GM12878 (cell line): Measurements from ENCODE around the gene CREB5.

Source experiments
- ATF7 ChIP-seq: fragments of 450-650 bp; IDR thresholded peaks from 2 replicates; pipeline ENCODE4 v1.6.1; 2016; ENCODE audit warnings: low read depth, mild to moderate bottlenecking
- CREB1 ChIP-seq: IDR thresholded peaks from 2 replicates; pipeline ENCODE4 v1.6.1; 2012; ENCODE audit warnings: low read depth, mild to moderate bottlenecking, inconsistent platforms
- GABPA ChIP-seq: IDR thresholded peaks from 2 replicates; pipeline ENCODE4 v1.6.1; 2014; ENCODE audit warnings: antibody characterized with exemption, low read depth, mild to moderate bottlenecking, inconsistent platforms
- MTA3 ChIP-seq: IDR thresholded peaks from 2 replicates; pipeline ENCODE4 v1.6.1; 2012; ENCODE audit warnings: low read length, inconsistent platforms, borderline replicate concordance
- POLR2A ChIP-seq: IDR thresholded peaks from 2 replicates; pipeline ENCODE4 v1.6.1; 2011; ENCODE audit warnings: low read depth, mild to moderate bottlenecking, low read length
- POLR2AphosphoS5 ChIP-seq: IDR thresholded peaks from 2 replicates; pipeline ENCODE4 v1.6.1; 2011; ENCODE audit warnings: mild to moderate bottlenecking, low read length, inconsistent platforms
- SIN3A ChIP-seq: IDR thresholded peaks from 2 replicates; pipeline ENCODE4 v1.6.1; 2012; ENCODE audit warnings: low read depth, low read length, improper control_type of control experiment
- TF ChIP-seq, protein P1 (sequence below), 3 experiments: IDR thresholded peaks in 2 of 3; conservative IDR thresholded peaks in 1 of 3; 2 replicates each; pipeline ENCODE4 v1.5.1; 2011; ENCODE audit warnings: low read depth in 3 of 3, low read length in 3 of 3, mild to moderate bottlenecking in 3 of 3, control low read depth in 2 of 3, moderate library complexity in 2 of 3, inconsistent platforms in 1 of 3, mixed read lengths in 1 of 3; ENCODE audit not compliant: control insufficient read depth in 2 of 3, insufficient read depth in 1 of 3; ENCODE audit errors: extremely low read depth in 1 of 3
- TF ChIP-seq, protein P2 (sequence below): fragments of 450-650 bp; IDR thresholded peaks from 2 replicates; pipeline ENCODE4 v1.6.1; 2017; ENCODE audit warnings: mild to moderate bottlenecking, moderate library complexity

DNA sequence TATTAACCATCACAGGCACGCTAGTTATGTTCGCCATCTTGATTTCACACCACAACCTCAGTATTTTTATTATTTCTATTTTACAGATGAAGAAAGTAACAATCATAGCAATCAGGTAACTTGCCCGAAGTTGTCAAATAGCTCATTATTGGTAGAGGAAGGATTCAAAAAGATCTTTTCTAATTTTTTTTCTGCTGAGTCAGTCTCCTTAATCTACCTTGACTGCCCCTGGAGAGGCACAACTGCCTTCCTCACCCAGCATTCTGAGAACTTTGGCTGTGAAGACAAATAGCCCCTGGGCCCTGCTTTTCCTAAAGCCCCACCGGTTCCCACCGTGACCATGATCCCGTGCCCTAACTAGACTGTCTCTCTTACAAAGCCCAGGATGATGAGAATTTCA is 446.6 kb downstream of the CREB5 start:
- TF ChIP-seq CREB1 (no peak), POLR2AphosphoS5 (no peak), GABPA (no peak), SIN3A (no peak), ATF7 (no peak), MTA3 (no peak), POLR2A (no peak)
- TF ChIP-seq, protein P1, sequence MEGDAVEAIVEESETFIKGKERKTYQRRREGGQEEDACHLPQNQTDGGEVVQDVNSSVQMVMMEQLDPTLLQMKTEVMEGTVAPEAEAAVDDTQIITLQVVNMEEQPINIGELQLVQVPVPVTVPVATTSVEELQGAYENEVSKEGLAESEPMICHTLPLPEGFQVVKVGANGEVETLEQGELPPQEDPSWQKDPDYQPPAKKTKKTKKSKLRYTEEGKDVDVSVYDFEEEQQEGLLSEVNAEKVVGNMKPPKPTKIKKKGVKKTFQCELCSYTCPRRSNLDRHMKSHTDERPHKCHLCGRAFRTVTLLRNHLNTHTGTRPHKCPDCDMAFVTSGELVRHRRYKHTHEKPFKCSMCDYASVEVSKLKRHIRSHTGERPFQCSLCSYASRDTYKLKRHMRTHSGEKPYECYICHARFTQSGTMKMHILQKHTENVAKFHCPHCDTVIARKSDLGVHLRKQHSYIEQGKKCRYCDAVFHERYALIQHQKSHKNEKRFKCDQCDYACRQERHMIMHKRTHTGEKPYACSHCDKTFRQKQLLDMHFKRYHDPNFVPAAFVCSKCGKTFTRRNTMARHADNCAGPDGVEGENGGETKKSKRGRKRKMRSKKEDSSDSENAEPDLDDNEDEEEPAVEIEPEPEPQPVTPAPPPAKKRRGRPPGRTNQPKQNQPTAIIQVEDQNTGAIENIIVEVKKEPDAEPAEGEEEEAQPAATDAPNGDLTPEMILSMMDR (IDR thresholded peaks at IDR 0.05 in 2 of 3, conservative IDR thresholded peaks at IDR 0.05 in 1 of 3; ENCODE audit: control insufficient read depth in 2 of 3, extremely low read depth in 1 of 3, insufficient read depth in 1 of 3, low read depth in 3 of 3, low read length in 3 of 3) = no peak
- TF ChIP-seq, protein P2, sequence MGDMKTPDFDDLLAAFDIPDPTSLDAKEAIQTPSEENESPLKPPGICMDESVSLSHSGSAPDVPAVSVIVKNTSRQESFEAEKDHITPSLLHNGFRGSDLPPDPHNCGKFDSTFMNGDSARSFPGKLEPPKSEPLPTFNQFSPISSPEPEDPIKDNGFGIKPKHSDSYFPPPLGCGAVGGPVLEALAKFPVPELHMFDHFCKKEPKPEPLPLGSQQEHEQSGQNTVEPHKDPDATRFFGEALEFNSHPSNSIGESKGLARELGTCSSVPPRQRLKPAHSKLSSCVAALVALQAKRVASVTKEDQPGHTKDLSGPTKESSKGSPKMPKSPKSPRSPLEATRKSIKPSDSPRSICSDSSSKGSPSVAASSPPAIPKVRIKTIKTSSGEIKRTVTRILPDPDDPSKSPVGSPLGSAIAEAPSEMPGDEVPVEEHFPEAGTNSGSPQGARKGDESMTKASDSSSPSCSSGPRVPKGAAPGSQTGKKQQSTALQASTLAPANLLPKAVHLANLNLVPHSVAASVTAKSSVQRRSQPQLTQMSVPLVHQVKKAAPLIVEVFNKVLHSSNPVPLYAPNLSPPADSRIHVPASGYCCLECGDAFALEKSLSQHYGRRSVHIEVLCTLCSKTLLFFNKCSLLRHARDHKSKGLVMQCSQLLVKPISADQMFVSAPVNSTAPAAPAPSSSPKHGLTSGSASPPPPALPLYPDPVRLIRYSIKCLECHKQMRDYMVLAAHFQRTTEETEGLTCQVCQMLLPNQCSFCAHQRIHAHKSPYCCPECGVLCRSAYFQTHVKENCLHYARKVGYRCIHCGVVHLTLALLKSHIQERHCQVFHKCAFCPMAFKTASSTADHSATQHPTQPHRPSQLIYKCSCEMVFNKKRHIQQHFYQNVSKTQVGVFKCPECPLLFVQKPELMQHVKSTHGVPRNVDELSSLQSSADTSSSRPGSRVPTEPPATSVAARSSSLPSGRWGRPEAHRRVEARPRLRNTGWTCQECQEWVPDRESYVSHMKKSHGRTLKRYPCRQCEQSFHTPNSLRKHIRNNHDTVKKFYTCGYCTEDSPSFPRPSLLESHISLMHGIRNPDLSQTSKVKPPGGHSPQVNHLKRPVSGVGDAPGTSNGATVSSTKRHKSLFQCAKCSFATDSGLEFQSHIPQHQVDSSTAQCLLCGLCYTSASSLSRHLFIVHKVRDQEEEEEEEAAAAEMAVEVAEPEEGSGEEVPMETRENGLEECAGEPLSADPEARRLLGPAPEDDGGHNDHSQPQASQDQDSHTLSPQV = no peak
